Fibroblast of lung (primary cell): ENCODE measurements around the gene DIS3L2. TPM values are rescaled to one million over a fixed set of nuclear protein-coding genes. Genes with fewer than 3 reads are reported as not detected.
"Not testable (repeated sequence)": the region's sequence is repeated elsewhere in the genome, so short reads cannot be mapped to it uniquely, and the experiment has no call there.

Experiments used
- DNase-seq, 2 donors: peaks; one replicate each; pipeline versions ENCODE4 v3.0.0 to v3.0.0-alpha.2; 2010; ENCODE audit warnings: low read depth in 2 of 2
- H2AFZ ChIP-seq: 2 replicates; pipeline ENCODE4 v1.5.1; 2012; ENCODE audit warnings: low read length, control low read depth, inconsistent platforms
- H3K27ac ChIP-seq: 2 replicates; pipeline ENCODE4 v1.5.1; 2011; ENCODE audit warnings: low read length, control low read depth; ENCODE audit not compliant: insufficient read depth
- H3K27me3 ChIP-seq: 2 replicates; pipeline ENCODE4 v1.5.1; 2011; ENCODE audit warnings: mild to moderate bottlenecking, low read length; ENCODE audit not compliant: control insufficient read depth, insufficient read depth
- H3K36me3 ChIP-seq: 2 replicates; pipeline ENCODE4 v1.5.1; 2011; ENCODE audit warnings: low read length; ENCODE audit not compliant: control insufficient read depth, insufficient read depth
- H3K4me1 ChIP-seq: 2 replicates; pipeline ENCODE4 v1.5.1; 2011; ENCODE audit warnings: low read length; ENCODE audit not compliant: control insufficient read depth, insufficient read depth; ENCODE audit errors: extremely low read depth
- H3K4me2 ChIP-seq: 2 replicates; pipeline ENCODE4 v1.5.1; 2011; ENCODE audit warnings: low read length, control low read depth; ENCODE audit not compliant: insufficient read depth; ENCODE audit errors: extremely low read depth
- H3K4me3 ChIP-seq, 4 experiments: fragments of 200-600 bp in 1 of 4; sonication (generic) in 1 of 4; replicated peaks in 1 of 4; 2 replicates each; pipeline ENCODE4 v1.5.1; 2011 to 2016; ENCODE audit warnings: low read length in 4 of 4, low read depth in 3 of 4, mild to moderate bottlenecking in 3 of 4, control low read depth in 2 of 4, inconsistent platforms in 1 of 4, mixed read lengths in 1 of 4; ENCODE audit not compliant: insufficient read depth in 1 of 4; ENCODE audit errors: control extremely low read depth in 1 of 4
- H3K79me2 ChIP-seq: 2 replicates; pipeline ENCODE4 v1.5.1; 2012; ENCODE audit warnings: mild to moderate bottlenecking, low read length, inconsistent platforms; ENCODE audit not compliant: control insufficient read depth, insufficient read depth
- H3K9ac ChIP-seq: 2 replicates; pipeline ENCODE4 v1.5.1; 2011; ENCODE audit warnings: mild to moderate bottlenecking, low read length, control low read depth; ENCODE audit not compliant: insufficient read depth
- H3K9me3 ChIP-seq: 2 replicates; pipeline ENCODE4 v1.5.1; 2012; ENCODE audit warnings: low read depth, low read length; ENCODE audit not compliant: control insufficient read depth, insufficient read depth
- H4K20me1 ChIP-seq: 2 replicates; pipeline ENCODE4 v1.5.1; 2011; ENCODE audit warnings: low read length; ENCODE audit not compliant: control insufficient read depth, insufficient read depth; ENCODE audit errors: extremely low read depth
- EZH2 ChIP-seq: IDR thresholded peaks from 2 replicates; pipeline ENCODE4 v1.5.1; 2012; ENCODE audit warnings: low read length, control low read depth, mild to moderate bottlenecking; ENCODE audit errors: missing control alignments
- polyA plus RNA-seq, 2 donors: library from polyadenylated mRNA; depleted of rRNA in 1 of 2; stranded (reverse) in 1 of 2; unstranded in 1 of 2; fragments of >200 nt; gene quantifications; 2 replicates each; pipeline ENCODE4 v1.2.1, GENCODE V29; 2011 to 2012; ENCODE audit warnings: missing spikeins in 1 of 2
- total RNA-seq: library from RNA; depleted of rRNA; stranded (reverse); fragments of >200 nt; gene quantifications from 2 replicates; pipeline ENCODE4 v1.2.1, GENCODE V29; 2014
- TF ChIP-seq, protein P1 (sequence below), 2 donors: IDR thresholded peaks in 1 of 2; conservative IDR thresholded peaks in 1 of 2; 1 replicate in 1 of 2; 2 replicates in 1 of 2; pipeline ENCODE4 v1.5.1; 2011 to 2012; ENCODE audit warnings: low read length in 2 of 2, control low read depth in 1 of 2, inconsistent platforms in 1 of 2, low read depth in 1 of 2, mild to moderate bottlenecking in 1 of 2

DIS3L2 gene
- total and polyA plus RNA-seq, 2 donors (not counting 1 experiment from before 2014, with no cell fraction given): 5.2 to 15.2 TPM

GRCh38 chr2:232376713-232377112, 415.2 kb downstream of the DIS3L2 start:
- no peak for TF ChIP-seq EZH2
- TF ChIP-seq, protein P1, sequence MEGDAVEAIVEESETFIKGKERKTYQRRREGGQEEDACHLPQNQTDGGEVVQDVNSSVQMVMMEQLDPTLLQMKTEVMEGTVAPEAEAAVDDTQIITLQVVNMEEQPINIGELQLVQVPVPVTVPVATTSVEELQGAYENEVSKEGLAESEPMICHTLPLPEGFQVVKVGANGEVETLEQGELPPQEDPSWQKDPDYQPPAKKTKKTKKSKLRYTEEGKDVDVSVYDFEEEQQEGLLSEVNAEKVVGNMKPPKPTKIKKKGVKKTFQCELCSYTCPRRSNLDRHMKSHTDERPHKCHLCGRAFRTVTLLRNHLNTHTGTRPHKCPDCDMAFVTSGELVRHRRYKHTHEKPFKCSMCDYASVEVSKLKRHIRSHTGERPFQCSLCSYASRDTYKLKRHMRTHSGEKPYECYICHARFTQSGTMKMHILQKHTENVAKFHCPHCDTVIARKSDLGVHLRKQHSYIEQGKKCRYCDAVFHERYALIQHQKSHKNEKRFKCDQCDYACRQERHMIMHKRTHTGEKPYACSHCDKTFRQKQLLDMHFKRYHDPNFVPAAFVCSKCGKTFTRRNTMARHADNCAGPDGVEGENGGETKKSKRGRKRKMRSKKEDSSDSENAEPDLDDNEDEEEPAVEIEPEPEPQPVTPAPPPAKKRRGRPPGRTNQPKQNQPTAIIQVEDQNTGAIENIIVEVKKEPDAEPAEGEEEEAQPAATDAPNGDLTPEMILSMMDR (conservative IDR thresholded peaks at IDR 0.05 in 1 of 2, IDR thresholded peaks at IDR 0.05 in 1 of 2; ENCODE audit: low read depth in 1 of 2, low read length in 2 of 2): no peak
- no peak overlapping the region for H2AFZ ChIP-seq
- no peaks in the 10 kb centered on the region for H4K20me1 ChIP-seq
- no peaks in the 10 kb centered on the region for H3K36me3 ChIP-seq
- no peaks in the 10 kb centered on the region for H3K9me3 ChIP-seq
- H3K4me1 ChIP-seq: no peaks in the 10 kb centered on the region
- no peak overlapping the region for H3K4me2 ChIP-seq
- no peaks in the 10 kb centered on the region for H3K27me3 ChIP-seq
- H3K79me2 ChIP-seq: no peaks in the 10 kb centered on the region
- DNase-seq: no peak
- H3K27ac ChIP-seq: no peak overlapping the region
- H3K9ac ChIP-seq: no peak overlapping the region
- no peak overlapping the region for H3K4me3 ChIP-seq

DNA sequence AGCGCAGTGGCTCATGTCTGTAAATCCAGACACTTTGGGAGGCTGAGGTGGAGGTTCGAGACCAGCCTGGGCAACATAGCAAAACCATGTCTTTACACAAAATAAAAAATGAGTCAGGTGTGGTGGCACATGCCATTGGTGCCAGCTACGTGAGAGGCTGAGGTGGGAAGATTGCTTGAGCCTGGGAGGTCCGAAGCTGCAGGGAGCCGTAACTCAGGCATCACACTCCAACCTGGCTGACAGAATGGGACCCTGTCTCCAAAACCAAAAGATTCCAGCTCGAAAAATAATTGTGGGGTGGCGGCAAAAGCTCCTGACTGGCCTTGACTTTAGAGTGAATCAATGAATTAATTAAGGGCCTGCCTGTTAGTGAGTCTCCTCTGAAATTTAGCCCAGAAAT, 415.8 kb downstream of the DIS3L2 start:
- peaks cover 2% of the 10 kb centered on the region for H3K27me3 ChIP-seq
- no peaks in the 10 kb centered on the region for H3K36me3 ChIP-seq
- no peak overlapping the region for H2AFZ ChIP-seq
- H3K4me2 ChIP-seq: no peak overlapping the region
- no peak overlapping the region for H3K4me3 ChIP-seq
- H3K9ac ChIP-seq: no peak overlapping the region
- no peaks in the 10 kb centered on the region for H3K9me3 ChIP-seq
- no peak for TF ChIP-seq EZH2
- TF ChIP-seq, protein P1 (conservative IDR thresholded peaks at IDR 0.05 in 1 of 2, IDR thresholded peaks at IDR 0.05 in 1 of 2; ENCODE audit: low read depth in 1 of 2, low read length in 2 of 2): no peak
- DNase-seq: no peak
- no peaks in the 10 kb centered on the region for H4K20me1 ChIP-seq
- no peaks in the 10 kb centered on the region for H3K4me1 ChIP-seq
- H3K79me2 ChIP-seq: no peaks in the 10 kb centered on the region
- H3K27ac ChIP-seq: no peak overlapping the region

DNA sequence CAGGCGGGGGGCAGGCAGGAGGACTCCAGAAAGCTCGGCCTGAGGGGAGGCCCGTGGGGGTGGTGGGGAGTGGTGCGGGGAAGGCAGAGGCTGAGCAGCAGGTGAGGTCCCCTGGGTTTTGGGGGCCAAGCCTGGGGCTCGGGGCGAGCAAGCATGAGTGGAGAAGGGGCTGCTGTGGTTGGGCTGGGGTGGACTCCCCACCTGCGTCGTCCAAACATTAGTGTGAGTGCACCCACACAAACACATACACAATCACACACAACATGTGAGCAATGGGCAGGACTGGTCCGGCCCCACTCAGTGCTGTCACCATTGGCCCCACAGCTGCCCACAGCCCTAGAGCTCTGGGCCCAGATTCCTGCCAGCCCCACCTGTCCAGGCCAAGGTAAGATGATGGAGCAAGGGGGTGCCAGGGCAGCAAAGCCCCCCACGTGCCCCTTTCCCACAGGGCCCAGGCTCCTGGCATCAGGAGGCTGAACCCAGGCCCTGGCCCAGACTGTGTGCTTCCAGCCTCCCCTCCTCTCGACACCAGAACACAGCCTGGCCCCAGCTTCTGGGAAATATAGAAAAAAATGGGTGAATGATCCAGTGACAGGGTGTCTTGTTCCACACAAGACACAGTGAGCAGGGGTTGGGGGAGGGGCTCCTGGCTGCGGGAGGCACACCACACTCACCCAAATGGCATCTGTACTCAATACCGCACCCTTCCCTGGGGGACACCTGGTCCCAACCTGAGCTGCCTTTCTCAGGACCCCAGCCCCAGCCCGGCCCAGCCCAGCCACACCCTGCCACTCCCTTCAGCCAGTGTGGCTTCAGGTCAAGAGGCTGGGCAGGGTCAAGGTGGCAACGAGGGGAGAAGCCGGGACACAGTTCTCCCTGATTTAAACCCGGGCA, 416.6 kb downstream of the DIS3L2 start:
- no peak overlapping the region for H3K27ac ChIP-seq

GRCh38 chr2:232378735-232379151, 417.2 kb downstream of the DIS3L2 start, which contains the start of gene ALPP:
Gene ALPP (plus strand): TSS chr2:232378751. CDS start chr2:232378803, 52 bp downstream.
- not testable (repeated sequence) for H3K79me2 ChIP-seq, H4K20me1 ChIP-seq, H3K9me3 ChIP-seq, H3K4me1 ChIP-seq, H3K4me3 ChIP-seq, H2AFZ ChIP-seq, DNase-seq, H3K36me3 ChIP-seq, H3K27me3 ChIP-seq, H3K27ac ChIP-seq, H3K4me2 ChIP-seq, H3K9ac ChIP-seq

More for the DNA sequence above, 416.6 kb downstream of the DIS3L2 start:
- TF ChIP-seq, protein P1 (conservative IDR thresholded peaks at IDR 0.05 in 1 of 2, IDR thresholded peaks at IDR 0.05 in 1 of 2; ENCODE audit: low read depth in 1 of 2, low read length in 2 of 2): no peak
- no peak for TF ChIP-seq EZH2
- H3K4me1 ChIP-seq: no peaks in the 10 kb centered on the region
- H3K9ac ChIP-seq: no peak overlapping the region
- no peaks in the 10 kb centered on the region for H3K9me3 ChIP-seq
- no peak overlapping the region for H3K4me2 ChIP-seq
- no peaks in the 10 kb centered on the region for H3K79me2 ChIP-seq
- H4K20me1 ChIP-seq: no peaks in the 10 kb centered on the region
- no peak for DNase-seq
- H2AFZ ChIP-seq: no peak overlapping the region
- no peaks in the 10 kb centered on the region for H3K36me3 ChIP-seq
- no peak overlapping the region for H3K4me3 ChIP-seq
- peaks cover 3% of the 10 kb centered on the region for H3K27me3 ChIP-seq
